Prostate gland (tissue), 2 donors: ENCODE measurements around the gene CELA2B.

Source experiments
- POLR2A ChIP-seq: fragments of 450-650 bp; IDR thresholded peaks from one replicate; pipeline ENCODE4 v1.6.1; 2016; ENCODE audit warnings: antibody characterized with exemption, mild to moderate bottlenecking
- TF ChIP-seq, protein P1 (sequence below), 4 experiments: fragments of 200-600 bp in 2 of 4; fragments of 450-650 bp in 2 of 4; sonication (generic) in 2 of 4; IDR thresholded peaks; 1 replicate in 3 of 4; 2 replicates in 1 of 4; pipeline ENCODE4 v1.5.1; 2016 to 2019; ENCODE audit warnings: antibody characterized with exemption in 4 of 4, mild to moderate bottlenecking in 2 of 4, moderate library complexity in 2 of 4

DNA sequence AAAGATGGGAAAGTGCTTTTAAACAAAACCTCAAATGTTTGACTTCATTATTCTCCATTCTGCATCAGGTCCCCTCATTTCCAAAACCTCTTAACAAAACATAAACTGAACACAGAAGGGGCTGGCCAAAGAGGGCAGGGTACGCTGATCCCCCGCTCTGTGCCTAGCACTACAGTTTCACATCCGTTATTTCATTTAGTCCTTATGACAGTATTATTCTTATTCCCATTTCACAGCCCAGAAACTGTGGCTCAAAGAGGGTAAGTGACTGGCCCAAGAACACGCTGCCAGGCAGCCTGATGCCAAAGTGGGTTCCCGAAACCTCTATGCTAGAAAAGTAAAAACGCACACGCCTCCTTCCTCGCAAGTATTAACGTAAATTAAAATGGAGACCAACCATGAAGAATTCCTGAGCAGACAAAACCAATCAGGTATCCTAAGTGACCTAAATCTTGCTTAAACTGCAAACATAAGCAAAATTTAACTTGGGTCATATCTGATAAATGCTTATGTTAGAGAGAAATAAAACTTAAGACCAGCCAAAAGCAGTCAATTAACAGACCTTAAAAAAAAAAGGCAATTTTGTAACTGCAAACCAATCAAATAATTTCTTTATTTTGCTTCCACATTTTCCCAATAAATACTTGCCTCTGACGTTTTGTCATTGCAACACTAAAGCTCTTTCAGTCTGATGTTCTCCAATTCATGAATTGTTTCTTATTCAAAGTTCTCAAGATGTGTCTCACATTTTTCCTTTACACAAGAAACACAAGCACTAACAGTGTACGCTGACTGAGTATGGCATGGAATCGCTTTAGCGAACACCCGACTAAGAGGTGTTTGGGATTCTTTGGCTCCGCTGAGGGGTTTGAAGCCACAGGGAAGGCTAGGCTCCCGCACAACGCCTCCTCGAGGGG lies 47.5 kb downstream of the CELA2B start:
- TF ChIP-seq, protein P1, sequence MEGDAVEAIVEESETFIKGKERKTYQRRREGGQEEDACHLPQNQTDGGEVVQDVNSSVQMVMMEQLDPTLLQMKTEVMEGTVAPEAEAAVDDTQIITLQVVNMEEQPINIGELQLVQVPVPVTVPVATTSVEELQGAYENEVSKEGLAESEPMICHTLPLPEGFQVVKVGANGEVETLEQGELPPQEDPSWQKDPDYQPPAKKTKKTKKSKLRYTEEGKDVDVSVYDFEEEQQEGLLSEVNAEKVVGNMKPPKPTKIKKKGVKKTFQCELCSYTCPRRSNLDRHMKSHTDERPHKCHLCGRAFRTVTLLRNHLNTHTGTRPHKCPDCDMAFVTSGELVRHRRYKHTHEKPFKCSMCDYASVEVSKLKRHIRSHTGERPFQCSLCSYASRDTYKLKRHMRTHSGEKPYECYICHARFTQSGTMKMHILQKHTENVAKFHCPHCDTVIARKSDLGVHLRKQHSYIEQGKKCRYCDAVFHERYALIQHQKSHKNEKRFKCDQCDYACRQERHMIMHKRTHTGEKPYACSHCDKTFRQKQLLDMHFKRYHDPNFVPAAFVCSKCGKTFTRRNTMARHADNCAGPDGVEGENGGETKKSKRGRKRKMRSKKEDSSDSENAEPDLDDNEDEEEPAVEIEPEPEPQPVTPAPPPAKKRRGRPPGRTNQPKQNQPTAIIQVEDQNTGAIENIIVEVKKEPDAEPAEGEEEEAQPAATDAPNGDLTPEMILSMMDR (IDR thresholded peaks at IDR 0.05), result no peak
- TF ChIP-seq POLR2A, result no peak
